Lower leg skin (tissue), 4 donors: ENCODE results near the gene MUC5AC. TPM values are rescaled to one million over a fixed set of nuclear protein-coding genes. Genes with fewer than 3 reads are reported as not detected.
"Not testable (repeated sequence)": the region's sequence is repeated elsewhere in the genome, so short reads cannot be mapped to it uniquely, and the experiment has no call there.

ENCODE experiments used
- DNase-seq, 2 donors: peaks; one replicate each; pipeline ENCODE4 v3.0.0-alpha.2; 2019; ENCODE audit warnings: low spot score in 2 of 2
- H3K4me3 ChIP-seq: fragments of 200-600 bp; sonication (generic); 2 replicates; pipeline ENCODE4 v1.5.1; 2017; ENCODE audit warnings: mild to moderate bottlenecking, low read depth; ENCODE audit not compliant: poor library complexity, severe bottlenecking
- POLR2A ChIP-seq, 2 donors: fragments of 450-650 bp; IDR thresholded peaks; one replicate each; pipeline ENCODE4 v1.6.1; 2016 to 2017; ENCODE audit warnings: antibody characterized with exemption in 2 of 2, mild to moderate bottlenecking in 1 of 2, moderate library complexity in 1 of 2
- WGBS, 2 donors: methylation state at CpG; one replicate each; pipeline ENCODE4 v1.1.5; 2018; 5-methylcytosine and 5-hydroxymethylcytosine counted together
- intact Hi-C: fragments of 100-400 bp; cut with DNase I; formaldehyde crosslinking; loops from one replicate; pipeline ENCODE4 v1.15.0; 2023; ENCODE audit warnings: low total_unique reads
- total RNA-seq, 4 donors: library from RNA; depleted of rRNA; stranded (reverse); fragments of >200 nt; gene quantifications; one replicate each; pipeline ENCODE4 v1.1.0, GENCODE V29; 2016
- TF ChIP-seq, protein P1 (sequence below), 3 donors: fragments of 450-650 bp; IDR thresholded peaks; one replicate each; pipeline ENCODE4 v1.5.1; 2016; ENCODE audit warnings: antibody characterized with exemption in 3 of 3, mild to moderate bottlenecking in 3 of 3, moderate library complexity in 2 of 3

The MUC5AC gene
- total RNA-seq, 4 donors from 2014 or later: 0.02 to 0.04 (median 0.03) TPM; not detected in 1

DNA sequence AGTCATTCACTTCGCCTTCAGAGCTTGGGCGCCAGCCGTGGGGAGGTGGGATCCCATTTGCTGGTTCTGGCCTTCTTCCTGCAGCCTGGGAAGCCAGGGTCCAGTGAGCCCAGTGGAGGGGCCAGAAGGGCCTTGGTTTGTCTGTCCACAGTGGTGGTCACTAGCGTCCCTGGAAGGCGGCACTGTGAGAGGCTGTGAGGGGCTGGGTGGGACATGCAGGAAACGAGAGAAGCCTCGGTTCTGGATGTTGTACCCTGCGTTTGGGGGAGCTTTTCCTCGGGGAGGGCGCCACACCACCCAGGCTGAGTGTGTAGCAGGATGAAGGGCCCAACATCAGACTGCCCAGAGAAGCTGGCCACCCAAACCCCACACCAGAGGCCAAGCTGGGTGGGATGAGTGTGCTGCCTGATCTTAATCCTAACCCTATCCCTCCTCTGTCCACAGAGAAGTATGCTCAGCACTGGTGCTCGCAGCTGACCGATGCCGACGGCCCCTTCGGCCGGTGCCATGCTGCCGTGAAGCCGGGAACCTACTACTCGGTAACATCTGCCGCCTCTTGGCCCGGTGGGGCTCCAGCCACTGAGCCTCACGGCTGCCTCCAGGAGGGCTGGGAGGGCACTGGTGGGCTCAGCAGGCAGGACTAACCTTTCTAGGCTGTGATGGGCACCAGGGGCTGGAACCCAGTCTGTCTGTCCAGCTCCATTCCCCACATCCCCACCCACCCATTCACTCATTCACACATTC is 14.4 kb downstream of the MUC5AC start:
- WGBS, 2 donors: 84 to 88% methylated on average over 22 of the region's 22 CpGs
- DNase-seq: no peak
- TF ChIP-seq POLR2A (IDR thresholded peaks at IDR 0.05): no peak
- TF ChIP-seq, protein P1, sequence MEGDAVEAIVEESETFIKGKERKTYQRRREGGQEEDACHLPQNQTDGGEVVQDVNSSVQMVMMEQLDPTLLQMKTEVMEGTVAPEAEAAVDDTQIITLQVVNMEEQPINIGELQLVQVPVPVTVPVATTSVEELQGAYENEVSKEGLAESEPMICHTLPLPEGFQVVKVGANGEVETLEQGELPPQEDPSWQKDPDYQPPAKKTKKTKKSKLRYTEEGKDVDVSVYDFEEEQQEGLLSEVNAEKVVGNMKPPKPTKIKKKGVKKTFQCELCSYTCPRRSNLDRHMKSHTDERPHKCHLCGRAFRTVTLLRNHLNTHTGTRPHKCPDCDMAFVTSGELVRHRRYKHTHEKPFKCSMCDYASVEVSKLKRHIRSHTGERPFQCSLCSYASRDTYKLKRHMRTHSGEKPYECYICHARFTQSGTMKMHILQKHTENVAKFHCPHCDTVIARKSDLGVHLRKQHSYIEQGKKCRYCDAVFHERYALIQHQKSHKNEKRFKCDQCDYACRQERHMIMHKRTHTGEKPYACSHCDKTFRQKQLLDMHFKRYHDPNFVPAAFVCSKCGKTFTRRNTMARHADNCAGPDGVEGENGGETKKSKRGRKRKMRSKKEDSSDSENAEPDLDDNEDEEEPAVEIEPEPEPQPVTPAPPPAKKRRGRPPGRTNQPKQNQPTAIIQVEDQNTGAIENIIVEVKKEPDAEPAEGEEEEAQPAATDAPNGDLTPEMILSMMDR (IDR thresholded peaks at IDR 0.05): no peak
- H3K4me3 ChIP-seq: no peak overlapping the region
- intact Hi-C loops: no loop called here

DNA sequence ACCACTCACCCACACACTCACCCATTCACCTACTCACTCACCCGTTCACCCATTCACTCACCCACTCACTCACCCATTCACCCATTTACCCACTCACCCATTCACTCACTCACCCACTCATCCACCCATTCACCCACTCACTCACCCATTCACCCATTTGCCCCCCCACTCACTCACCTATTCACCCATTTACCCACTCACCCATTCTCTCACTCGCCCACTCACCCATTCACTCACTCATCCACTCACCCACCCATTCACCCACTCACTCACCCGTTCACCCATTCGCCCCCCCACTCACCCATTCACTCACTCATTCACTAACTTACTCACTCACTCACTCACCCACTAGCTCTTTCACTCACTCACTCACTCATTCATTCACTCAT is 15.0 kb downstream of the MUC5AC start:
- no peak for DNase-seq
- TF ChIP-seq, protein P1 (IDR thresholded peaks at IDR 0.05): no peak
- TF ChIP-seq POLR2A (IDR thresholded peaks at IDR 0.05): no peak
- intact Hi-C loops: no loop called here
- WGBS, 2 donors: 86 to 89% methylated on average over 4 of the region's 4 CpGs
- H3K4me3 ChIP-seq: no peak overlapping the region

DNA sequence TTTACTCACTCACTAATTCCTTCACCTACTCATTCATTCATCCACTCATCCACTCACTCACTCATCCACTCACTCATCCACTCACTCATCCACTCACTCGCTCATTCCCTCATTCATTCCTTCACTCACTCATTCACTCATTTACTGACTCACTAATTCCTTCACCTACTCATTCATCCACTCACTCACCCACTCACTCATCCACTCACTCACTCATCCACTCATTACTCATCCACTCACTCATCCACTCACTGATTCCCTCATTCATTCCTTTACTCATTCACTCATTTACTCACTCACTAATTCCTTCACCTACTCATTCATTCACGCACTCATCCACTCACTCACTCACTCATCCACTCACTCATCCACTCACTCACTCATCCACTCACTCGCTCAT is 15.6 kb downstream of the MUC5AC start:
- H3K4me3 ChIP-seq, intact Hi-C loops, DNase-seq: not testable (repeated sequence)
- WGBS, 2 donors: 82 to 93% methylated on average over 3 of the region's 3 CpGs

DNA sequence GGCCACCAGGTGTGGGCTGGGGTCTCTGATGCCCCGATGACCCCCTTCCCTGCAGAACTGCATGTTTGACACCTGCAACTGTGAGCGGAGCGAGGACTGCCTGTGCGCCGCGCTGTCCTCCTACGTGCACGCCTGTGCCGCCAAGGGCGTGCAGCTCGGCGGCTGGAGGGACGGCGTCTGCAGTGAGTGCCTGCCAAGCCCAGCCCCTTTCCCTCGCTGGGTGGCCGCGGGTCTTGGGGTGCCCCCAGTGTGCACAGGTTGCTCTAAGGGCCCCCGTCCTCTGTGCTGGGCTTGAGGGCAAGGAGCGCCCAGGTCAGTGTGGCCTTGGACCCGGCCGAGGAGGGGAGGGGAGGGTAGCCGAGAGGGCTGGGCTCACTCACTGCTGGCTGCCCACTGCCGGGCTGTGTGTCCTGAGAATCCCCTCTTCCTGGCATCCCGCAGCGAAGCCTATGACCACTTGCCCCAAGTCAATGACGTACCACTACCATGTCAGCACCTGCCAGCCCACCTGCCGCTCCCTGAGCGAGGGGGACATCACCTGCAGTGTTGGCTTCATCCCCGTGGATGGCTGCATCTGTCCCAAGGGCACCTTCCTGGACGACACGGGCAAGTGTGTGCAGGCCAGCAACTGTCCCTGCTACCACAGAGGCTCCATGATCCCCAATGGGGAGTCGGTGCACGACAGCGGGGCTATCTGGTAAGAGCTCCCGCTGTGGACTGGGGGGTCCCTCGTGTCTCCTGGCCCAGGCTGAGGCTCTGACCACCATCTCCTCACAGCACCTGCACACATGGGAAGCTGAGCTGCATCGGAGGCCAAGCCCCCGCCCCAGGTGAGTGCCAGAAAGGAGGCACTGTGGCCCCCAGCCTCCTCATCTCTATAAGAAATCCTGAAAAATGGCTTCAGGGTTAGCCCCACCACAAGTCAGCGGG is 17.0 kb downstream of the MUC5AC start:
- 88 to 90% methylated on average over 35 to 36 of the region's 39 CpGs for WGBS, 2 donors
- no peak overlapping the region for H3K4me3 ChIP-seq
- intact Hi-C loops: no loop called here
- no peak for DNase-seq
- no peak for TF ChIP-seq POLR2A (IDR thresholded peaks at IDR 0.05)
- TF ChIP-seq, protein P1 (IDR thresholded peaks at IDR 0.05): no peak

DNA sequence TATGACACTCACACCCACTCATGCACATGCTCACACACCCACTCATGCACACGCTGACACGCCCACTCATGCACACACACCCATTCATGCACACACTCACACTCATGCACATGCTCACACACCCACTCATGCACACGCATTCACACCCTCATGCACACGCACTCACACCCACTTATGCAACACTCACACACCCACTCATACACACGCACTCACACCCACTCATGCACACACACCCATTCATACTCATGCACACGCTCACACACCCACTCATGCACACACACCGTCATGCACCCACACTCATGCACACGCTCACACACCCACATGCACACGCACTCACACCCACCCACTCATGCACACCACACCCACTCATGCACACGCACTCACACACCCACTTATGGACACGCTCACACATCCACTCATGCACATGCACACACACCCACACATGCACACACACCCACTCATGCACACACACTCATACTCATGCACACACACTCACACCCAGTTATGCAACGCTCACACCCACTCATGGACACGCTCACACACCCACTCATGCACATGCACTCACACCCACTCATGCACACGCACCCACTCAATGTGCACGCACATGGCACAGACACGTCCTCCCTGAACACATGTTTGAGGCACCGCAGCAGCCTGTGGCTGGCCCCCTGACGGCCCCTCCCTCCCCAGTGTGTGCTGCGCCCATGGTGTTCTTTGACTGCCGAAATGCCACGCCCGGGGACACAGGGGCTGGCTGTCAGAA is 17.9 kb downstream of the MUC5AC start:
- WGBS, 2 donors: 73 to 81% methylated on average over 22 of the region's 22 CpGs
- no peak overlapping the region for H3K4me3 ChIP-seq
- no peak for DNase-seq
- TF ChIP-seq, protein P1 (IDR thresholded peaks at IDR 0.05): no peak
- TF ChIP-seq POLR2A (IDR thresholded peaks at IDR 0.05): no peak
- intact Hi-C loops: no loop called here
